ENCODE measurements around the gene TAOK3. TPM values are rescaled to one million over a fixed set of nuclear protein-coding genes. Genes with fewer than 3 reads are reported as not detected.

The TAOK3 gene
- total and polyA plus RNA-seq, 9 of the 15 experiments (the other 6 are each of a cell fraction or from before 2014, with no cell fraction given) = 24.3 to 83.5 (median 47.1) TPM

- 0 out of 2 replicates have a peak, but pooled peaks cover 4% of the 10 kb centered on the region for H4K20me1 ChIP-seq (replicated peaks; ENCODE audit: control insufficient read depth, insufficient read depth, low read length)
- H3K4me2 ChIP-seq (ENCODE audit: insufficient read depth, low read length) = no peak overlapping the region
- no peaks in the 10 kb centered on the region for H3K9me3 ChIP-seq (replicated peaks; ENCODE audit: control insufficient read depth, insufficient read depth, low read depth, low read length)
- ChIA-PET CTCF (ENCODE audit: low intra/inter-chr PET ratio) (no interaction called here), POLR2A (no interaction called here)
- no peaks in the 10 kb centered on the region for H3K9me1 ChIP-seq (ENCODE audit: control insufficient read depth, insufficient read depth, low read length)
- H3K9ac ChIP-seq (ENCODE audit: insufficient read depth in 1 of 2, low read depth in 2 of 2, low read length in 2 of 2) = no peak overlapping the region
- no peak for DNase-seq (ENCODE audit: extremely low read depth in 1 of 4, low spot score in 3 of 4)
- WGBS (ENCODE audit: insufficient coverage, low coverage, missing lambda C conversion rate) = 85% methylated on average over 3 of the region's 4 CpGs
- no peak overlapping the region for H2AFZ ChIP-seq (ENCODE audit: low read depth, low read length)
- no peak overlapping the region for H3K27ac ChIP-seq (ENCODE audit: extremely low read depth, low read depth, low read length)
- in situ Hi-C loops (cut with MboI) (no loop called here), intact Hi-C loops (cut with micrococcal nuclease) (no loop called here)
- BruUV-seq (replicated peaks) = no TSS peak
- peaks cover 63% of the 10 kb centered on the region for H3K79me2 ChIP-seq (ENCODE audit: control insufficient read depth, insufficient read depth, low read length)
- H3K27me3 ChIP-seq (ENCODE audit: control insufficient read depth in 2 of 2, insufficient read depth in 2 of 2, low read length in 2 of 2) = no peaks in the 10 kb centered on the region
- FAIRE-seq = no peak
- H3K36me3 ChIP-seq (ENCODE audit: control insufficient read depth, insufficient read depth, low read length) = no peaks in the 10 kb centered on the region
- ATAC-seq = no peak
- H3K4me3 ChIP-seq = no peak overlapping the region
- H3K4me1 ChIP-seq (replicated peaks in 1 of 2; ENCODE audit: control insufficient read depth in 2 of 2, insufficient read depth in 2 of 2, low read length in 2 of 2) = peaks cover 15 to 20% of the 10 kb centered on the region in 2 experiments; a peak in 4 of 5 replicates
- TF ChIP-seq ZNF280B (CRISPR knock-in tag; IDR thresholded peaks at IDR 0.05) (no peak), RREB1 (CRISPR knock-in tag; IDR thresholded peaks at IDR 0.05) (no peak), ZNF407 (IDR thresholded peaks at IDR 0.05; ENCODE audit: low read depth) (no peak), HES1 (IDR thresholded peaks at IDR 0.05; ENCODE audit: low read depth) (no peak), NFIC (IDR thresholded peaks at IDR 0.05) (no peak)
Observed at GRCh38 chr12:118334939-118335567, 37.7 kb downstream of the TAOK3 start.

All from K562 (cell line).